IMR-90 (cell line): Measurements from ENCODE around the gene IRF2. TPM values are rescaled to one million over a fixed set of nuclear protein-coding genes. Genes with fewer than 3 reads are reported as not detected.

Source experiments
- ATAC-seq: fragments of 200-7000 bp; cut with Tn5 transposase; 2 replicates; pipeline ENCODE4 v1.9.1; 2020; ENCODE audit warnings: low read depth, mild to moderate bottlenecking, moderate library complexity
- BruUV-seq: library from RNA; stranded (reverse); fragments of 400-500 nt; replicated peaks from 2 replicates; lab custom pipeline; 2021; lab: Mats Ljungman, UMichigan
- CTCF ChIA-PET: fragments of 300-600 bp; formaldehyde crosslinking; extraction: SDS; loops from one replicate; lab custom pipeline; 2021; ENCODE audit warnings: antibody characterized with exemption; lab: Yijun Ruan, JAX
- POLR2A ChIA-PET: fragments of 300-600 bp; sonication (Branson Sonifier 250); formaldehyde crosslinking; loops from one replicate; lab custom pipeline; 2022; ENCODE audit warnings: antibody characterized with exemption; ENCODE audit not compliant: unreplicated experiment; lab: Charles Lee
- DNase-seq: peaks from one replicate; pipeline ENCODE4 v3.0.0; 2013
- H2AFZ ChIP-seq: replicated peaks from 2 replicates; pipeline ENCODE3; 2013; ENCODE audit warnings: low read length, mild to moderate bottlenecking; ENCODE audit not compliant: poor library complexity
- H2AK5ac ChIP-seq: 2 replicates; pipeline ENCODE4 v1.6.1; 2013; ENCODE audit warnings: low read depth, low read length, inconsistent platforms
- H2AK9ac ChIP-seq: replicated peaks from 2 replicates; pipeline ENCODE3; 2013; ENCODE audit warnings: mild to moderate bottlenecking, low read depth, low read length, moderate library complexity; ENCODE audit not compliant: poor library complexity
- H2BK120ac ChIP-seq: 2 replicates; pipeline ENCODE4 v1.6.1; 2013; ENCODE audit warnings: low read depth, low read length, inconsistent platforms
- H2BK15ac ChIP-seq: 3 replicates; pipeline ENCODE4 v1.6.1; 2013; ENCODE audit warnings: low read depth, low read length, inconsistent platforms
- H2BK20ac ChIP-seq: 2 replicates; pipeline ENCODE4 v1.6.1; 2013; ENCODE audit warnings: low read depth, mild to moderate bottlenecking, inconsistent platforms, low read length, moderate library complexity
- H2BK5ac ChIP-seq: 2 replicates; pipeline ENCODE4 v1.6.1; 2013; ENCODE audit warnings: mild to moderate bottlenecking, low read depth, low read length, inconsistent platforms; ENCODE audit not compliant: poor library complexity, severe bottlenecking
- H3K14ac ChIP-seq: replicated peaks from 2 replicates; pipeline ENCODE4 v1.6.1; 2013; ENCODE audit warnings: low read depth, low read length, inconsistent platforms
- H3K18ac ChIP-seq: 2 replicates; pipeline ENCODE4 v1.6.1; 2013; ENCODE audit warnings: low read depth, low read length, control low read depth
- H3K23ac ChIP-seq: 2 replicates; pipeline ENCODE4 v1.6.1; 2013; ENCODE audit warnings: low read depth, low read length, inconsistent platforms
- H3K27ac ChIP-seq: 2 replicates; pipeline ENCODE4 v1.5.1; 2013; ENCODE audit warnings: mild to moderate bottlenecking, control low read depth, low read length; ENCODE audit not compliant: insufficient read depth
- H3K27me3 ChIP-seq: 2 replicates; pipeline ENCODE4 v1.6.1; 2013; ENCODE audit warnings: low read length; ENCODE audit not compliant: control insufficient read depth, insufficient read depth
- H3K36me3 ChIP-seq: 2 replicates; pipeline ENCODE4 v1.6.1; 2013; ENCODE audit warnings: low read length, mixed read lengths; ENCODE audit not compliant: control insufficient read depth, insufficient read depth
- H3K4ac ChIP-seq: 2 replicates; pipeline ENCODE4 v1.6.1; 2013; ENCODE audit warnings: low read depth, low read length, inconsistent platforms
- H3K4me1 ChIP-seq: 2 replicates; pipeline ENCODE4 v1.6.1; 2013; ENCODE audit warnings: low read length, mixed read lengths; ENCODE audit not compliant: control insufficient read depth, insufficient read depth
- H3K4me2 ChIP-seq: 2 replicates; pipeline ENCODE4 v1.6.1; 2013; ENCODE audit warnings: low read depth, mild to moderate bottlenecking, control low read depth, low read length, moderate library complexity
- H3K4me3 ChIP-seq: 2 replicates; pipeline ENCODE4 v1.5.1; 2013; ENCODE audit warnings: low read depth, mild to moderate bottlenecking, control low read depth, low read length, moderate library complexity; ENCODE audit not compliant: insufficient read depth
- H3K56ac ChIP-seq: 2 replicates; pipeline ENCODE4 v1.6.1; 2013; ENCODE audit warnings: low read length, inconsistent platforms; ENCODE audit not compliant: insufficient read depth; ENCODE audit errors: extremely low read depth
- H3K79me1 ChIP-seq, 2 experiments: 2 replicates each; pipeline ENCODE4 v1.6.1; 2013; ENCODE audit warnings: low read length in 2 of 2, inconsistent platforms in 1 of 2, low read depth in 1 of 2
- H3K9ac ChIP-seq: 2 replicates; pipeline ENCODE4 v1.6.1; 2013; ENCODE audit warnings: low read depth, low read length, control low read depth
- H3K9me1 ChIP-seq: 2 replicates; pipeline ENCODE4 v1.6.1; 2013; ENCODE audit warnings: low read length, inconsistent platforms; ENCODE audit not compliant: insufficient read depth
- H3K9me3 ChIP-seq: 2 replicates; pipeline ENCODE4 v1.6.1; 2013; ENCODE audit warnings: low read length; ENCODE audit not compliant: control insufficient read depth, insufficient read depth
- H4K20me1 ChIP-seq: 2 replicates; pipeline ENCODE4 v1.6.1; 2013; ENCODE audit warnings: low read length, inconsistent platforms; ENCODE audit not compliant: insufficient read depth
- H4K5ac ChIP-seq: 2 replicates; pipeline ENCODE4 v1.6.1; 2013; ENCODE audit warnings: mild to moderate bottlenecking, low read depth, low read length, control low read depth
- H4K8ac ChIP-seq, 2 experiments: 2 replicates each; pipeline ENCODE4 v1.6.1; 2013; ENCODE audit warnings: low read depth in 2 of 2, low read length in 2 of 2, control low read depth in 1 of 2, inconsistent platforms in 1 of 2
- H4K91ac ChIP-seq: 2 replicates; pipeline ENCODE4 v1.6.1; 2013; ENCODE audit warnings: low read depth, low read length, inconsistent platforms; ENCODE audit not compliant: insufficient read depth
- CEBPB ChIP-seq: IDR thresholded peaks from 2 replicates; pipeline ENCODE4 v1.6.1; 2012; ENCODE audit warnings: low read depth, low read length, improper control_type of control experiment
- CHD1 ChIP-seq: IDR thresholded peaks from 2 replicates; pipeline ENCODE4 v1.6.1; 2012; ENCODE audit warnings: low read depth, low read length, improper control_type of control experiment
- WGBS, 2 experiments: methylation state at CpG; one replicate each; pipeline versions ENCODE4 v1.1.5 to v1.1.7; 2013; ENCODE audit warnings: missing lambda C conversion rate in 2 of 2; ENCODE audit not compliant: insufficient read length in 1 of 2; ENCODE audit errors: extremely low coverage in 2 of 2; 5-methylcytosine and 5-hydroxymethylcytosine counted together
- dilution Hi-C: fragments of 300-500 bp; cut with HindIII; formaldehyde crosslinking; loops from one replicate; pipeline ENCODE4 v1.14.3; 2018; ENCODE audit warnings: low sequenced_read_pairs; ENCODE audit not compliant: unreplicated experiment
- in situ Hi-C: fragments of 300-500 bp; cut with MboI; formaldehyde crosslinking; loops from 3 replicates; pipeline ENCODE4 v1.14.3; 2019; ENCODE audit warnings: low sequenced_read_pairs, inconsistent platforms, mixed read lengths
- intact Hi-C: fragments of 100-400 bp; cut with micrococcal nuclease; formaldehyde crosslinking; loops from 2 replicates; pipeline ENCODE4 v1.10.0; 2022
- polyA plus RNA-seq, 3 experiments: library from polyadenylated mRNA; depleted of rRNA; stranded (reverse); fragments of >200 nt; gene quantifications; 2 replicates each; pipeline ENCODE4 v1.2.3, GENCODE V29; 2012; ENCODE audit warnings: low replicate concordance in 1 of 3
- total RNA-seq: library from RNA; depleted of rRNA; stranded (reverse); fragments of >200 nt; gene quantifications from 2 replicates; pipeline ENCODE4 v1.2.3, GENCODE V29; 2012

The IRF2 gene
- total and polyA plus RNA-seq, 2 of the 4 experiments (the other 2 are of a cell fraction) = 16.5 to 21.9 TPM

GRCh38 chr4:184370711-184371389 is 103.5 kb downstream of the IRF2 start:
- Histone ChIP-seq H3K9ac (no peak overlapping the region), H2BK20ac (no peak overlapping the region), H3K9me1 (no peaks in the 10 kb centered on the region), H3K23ac (no peak overlapping the region), H4K8ac (peak overlapping the region in 1 of 2 experiments; percentile 33; a peak in 1 of 4 replicates), H2BK120ac (no peak overlapping the region), H3K4me1 (no peaks in the 10 kb centered on the region), H3K36me3 (no peaks in the 10 kb centered on the region), H3K4ac (no peak overlapping the region), H3K27me3 (no peaks in the 10 kb centered on the region), H3K27ac (no peak overlapping the region), H3K9me3 (no peaks in the 10 kb centered on the region), H2BK5ac (no peak overlapping the region), H2AK5ac (no peak overlapping the region), H3K4me3 (no peak overlapping the region), H3K14ac (no peak overlapping the region), H2BK15ac (no peak overlapping the region), H4K20me1 (no peaks in the 10 kb centered on the region), H2AK9ac (no peak overlapping the region), H3K79me1 (no peaks in the 10 kb centered on the region), H4K5ac (0 out of 2 replicates have a peak overlapping the region, but pooled peaks have one; percentile 10), H4K91ac (no peak overlapping the region), H2AFZ (no peak overlapping the region), H3K4me2 (no peak overlapping the region), H3K56ac (no peak overlapping the region), H3K18ac (no peak overlapping the region)
- intact Hi-C loops (no loop called here), in situ Hi-C loops (no loop called here), dilution Hi-C loops (no loop called here)
- no CpG with 5 or more reads among the region's 8 CpGs for WGBS, 2 experiments
- CTCF ChIA-PET = no interaction called here
- DNase-seq = peak; percentile 29
- peak; percentile 58; the same call in 1 of the 2 replicates for TF ChIP-seq CEBPB
- no peak for TF ChIP-seq CHD1
- ATAC-seq = no peak
- POLR2A ChIA-PET = no interaction called here
- no TSS peak for BruUV-seq
